HepG2 (cell line): ENCODE data around the gene TMEM164. TPM values are rescaled to one million over a fixed set of nuclear protein-coding genes. Genes with fewer than 3 reads are reported as not detected.

Source experiments
- ATAC-seq: fragments of 200-7000 bp; cut with Tn5 transposase; 3 replicates; pipeline ENCODE4 v1.9.1; 2020; ENCODE audit warnings: mild to moderate bottlenecking, moderate library complexity
- BruUV-seq: library from RNA; stranded (reverse); fragments of 400-500 nt; replicated peaks from 2 replicates; lab custom pipeline; 2021; lab: Mats Ljungman, UMichigan
- CTCF ChIA-PET: fragments of 300-600 bp; formaldehyde crosslinking; extraction: SDS; loops from one replicate; lab custom pipeline; 2021; ENCODE audit warnings: low total read pairs, inconsistent platforms, low intra/inter-chr PET ratio; lab: Yijun Ruan, JAX
- POLR2A ChIA-PET: fragments of 350-600 bp; sonication (Branson Sonifier 250); formaldehyde crosslinking; loops from one replicate; lab custom pipeline; 2020; ENCODE audit warnings: antibody characterized with exemption, inconsistent platforms; lab: Yijun Ruan, JAX
- DNase-seq: peaks from one replicate; pipeline ENCODE4 v3.0.0-alpha.2; 2015; ENCODE audit warnings: low spot score
- FAIRE-seq: peaks from 3 replicates; lab custom pipeline; 2011; peaks lifted over from hg19 to GRCh38; lab: Jason Lieb, UNC
- H2AFZ ChIP-seq: one replicate; pipeline ENCODE4 v1.6.1; 2011; ENCODE audit warnings: low read length, inconsistent platforms
- H3K27ac ChIP-seq: fragments of 300-600 bp; 3 replicates; pipeline ENCODE4 v1.8.0; 2011; ENCODE audit warnings: mixed run types, mild to moderate bottlenecking, mixed read lengths, low read length, inconsistent platforms; ENCODE audit not compliant: insufficient read depth; ENCODE audit errors: extremely low read length
- H3K27me3 ChIP-seq, 2 experiments: fragments of 200-600 bp in 1 of 2; 2 replicates in 1 of 2; 3 replicates in 1 of 2; pipeline versions ENCODE4 v1.6.0 to v1.8.0; 2011; ENCODE audit warnings: low read length in 2 of 2, mild to moderate bottlenecking in 2 of 2, moderate library complexity in 2 of 2, inconsistent platforms in 1 of 2; ENCODE audit not compliant: insufficient read depth in 2 of 2, control insufficient read depth in 1 of 2
- H3K36me3 ChIP-seq, 2 experiments: fragments of 200-600 bp in 1 of 2; replicated peaks in 1 of 2; 2 replicates in 1 of 2; 3 replicates in 1 of 2; pipeline versions ENCODE4 v1.5.1 to v1.8.0; 2011; ENCODE audit warnings: low read length in 2 of 2, inconsistent platforms in 1 of 2; ENCODE audit not compliant: insufficient read depth in 2 of 2, control insufficient read depth in 1 of 2
- H3K4me1 ChIP-seq: 2 replicates; pipeline ENCODE4 v1.5.1; 2012; ENCODE audit warnings: low read length, inconsistent platforms; ENCODE audit not compliant: insufficient read depth
- H3K4me2 ChIP-seq: 2 replicates; pipeline ENCODE4 v1.6.0; 2011; ENCODE audit warnings: low read depth, low read length, inconsistent platforms
- H3K4me3 ChIP-seq, 3 experiments: fragments of 200-600 bp in 1 of 3; sonication (generic), shearing (Covaris generic) in 1 of 3; replicated peaks in 1 of 3; 2 replicates each; pipeline ENCODE4 v1.5.1; 2011 to 2016; ENCODE audit warnings: low read length in 3 of 3, inconsistent platforms in 2 of 3, low read depth in 2 of 3, mild to moderate bottlenecking in 2 of 3, control low read depth in 1 of 3, mixed read lengths in 1 of 3; ENCODE audit not compliant: insufficient read depth in 1 of 3
- H3K79me2 ChIP-seq: one replicate; pipeline ENCODE4 v1.6.1; 2011; ENCODE audit warnings: low read length, inconsistent platforms; ENCODE audit not compliant: insufficient read depth
- H3K9ac ChIP-seq: 2 replicates; pipeline ENCODE4 v1.6.0; 2011; ENCODE audit warnings: mild to moderate bottlenecking, low read depth, low read length, inconsistent platforms; ENCODE audit not compliant: insufficient read depth
- H3K9me3 ChIP-seq: 2 replicates; pipeline ENCODE4 v1.5.1; 2012; ENCODE audit warnings: mild to moderate bottlenecking, low read length
- H4K20me1 ChIP-seq: 2 replicates; pipeline ENCODE4 v1.6.0; 2011; ENCODE audit warnings: inconsistent platforms, mild to moderate bottlenecking, low read length, moderate library complexity; ENCODE audit not compliant: insufficient read depth
- AFF4 ChIP-seq: sonication (generic); formaldehyde crosslinking; IDR thresholded peaks from 2 replicates; pipeline ENCODE4 v1.4.0; 2020; ENCODE audit warnings: missing genetic modification reagents
- CHD2 ChIP-seq: IDR thresholded peaks from 2 replicates; pipeline ENCODE4 v1.6.1; 2011; ENCODE audit warnings: low read depth, low read length, improper control_type of control experiment
- CREB3 ChIP-seq: sonication (generic); formaldehyde crosslinking; IDR thresholded peaks from 2 replicates; pipeline ENCODE4 v1.5.0; 2020; ENCODE audit warnings: missing genetic modification reagents
- ISL2 ChIP-seq: sonication (generic); formaldehyde crosslinking; IDR thresholded peaks from 2 replicates; pipeline ENCODE4 v1.5.0; 2020; ENCODE audit warnings: missing genetic modification reagents
- KDM1A ChIP-seq: IDR thresholded peaks from 2 replicates; pipeline ENCODE4 v1.6.1; 2016; ENCODE audit warnings: missing compliant biosample characterization
- RCOR2 ChIP-seq: IDR thresholded peaks from 2 replicates; pipeline ENCODE4 v1.6.1; 2016; ENCODE audit warnings: missing biosample characterization, missing genetic modification reagents
- SRY ChIP-seq: sonication (generic); formaldehyde crosslinking; IDR thresholded peaks from 2 replicates; pipeline ENCODE4 v1.8.0; 2022; ENCODE audit warnings: mild to moderate bottlenecking, missing genetic modification reagents
- TEAD3 ChIP-seq: optimal IDR thresholded peaks from 2 replicates; pipeline ENCODE3; 2016; ENCODE audit warnings: borderline replicate concordance
- ZBTB20 ChIP-seq: sonication (generic); formaldehyde crosslinking; IDR thresholded peaks from 2 replicates; pipeline ENCODE4 v1.8.1; 2023; ENCODE audit warnings: missing genetic modification reagents, low read depth, mild to moderate bottlenecking, borderline replicate concordance
- ZNF10 ChIP-seq: sonication (generic); formaldehyde crosslinking; IDR thresholded peaks from 2 replicates; pipeline ENCODE4 v1.4.0; 2020; ENCODE audit warnings: mild to moderate bottlenecking, low read depth, missing genetic modification reagents, borderline replicate concordance
- ZNF160 ChIP-seq: sonication (generic); formaldehyde crosslinking; IDR thresholded peaks from 2 replicates; pipeline ENCODE4 v1.8.0; 2022; ENCODE audit warnings: mild to moderate bottlenecking, inconsistent platforms, missing genetic modification reagents
- ZNF484 ChIP-seq: sonication (generic); formaldehyde crosslinking; IDR thresholded peaks from 2 replicates; pipeline ENCODE4 v1.5.1; 2020; ENCODE audit warnings: mild to moderate bottlenecking, low read depth, missing genetic modification reagents, borderline replicate concordance
- ZSCAN22 ChIP-seq: sonication (generic); formaldehyde crosslinking; IDR thresholded peaks from 2 replicates; pipeline ENCODE4 v1.4.0; 2020; ENCODE audit warnings: mild to moderate bottlenecking, missing genetic modification reagents
- WGBS: methylation state at CpG from one replicate; pipeline ENCODE4 v1.1.6; 2017; ENCODE audit warnings: low lambda C conversion rate; 5-methylcytosine and 5-hydroxymethylcytosine counted together
- in situ Hi-C: cut with HindIII; loops from 2 replicates; pipeline ENCODE4 v1.10.0; 2017; ENCODE audit warnings: low pct_unique_long_range_greater_than_20kb; ENCODE audit not compliant: extremely low pct_ligation_motif_present
- intact Hi-C: fragments of 100-400 bp; cut with micrococcal nuclease; formaldehyde crosslinking; loops from one replicate; pipeline ENCODE4 v1.10.0; 2022; ENCODE audit not compliant: unreplicated experiment
- polyA plus RNA-seq, 8 experiments: library from polyadenylated mRNA; depleted of rRNA in 3 of 8; stranded (reverse) in 7 of 8; unstranded in 1 of 8; fragments of >200 nt; fragmentation: Illumina TruSeq in 4 of 8; extraction: Trizol in 4 of 8; gene quantifications; 2 replicates each; pipeline versions ENCODE4 v1.2.1 to v1.2.3, GENCODE V29; 2011 to 2016; ENCODE audit warnings: low read depth in 4 of 8, missing spikeins in 1 of 8, mixed read lengths in 1 of 8; ENCODE audit not compliant: insufficient read depth in 1 of 8
- total RNA-seq, 5 experiments: library from RNA; depleted of rRNA; stranded (reverse); fragments of >200 nt; fragmentation: Illumina TruSeq; extraction: Trizol; gene quantifications; 2 replicates each; pipeline ENCODE4 v1.2.3, GENCODE V29; 2016; ENCODE audit warnings: low read depth in 1 of 5
- TF ChIP-seq, protein P1 (sequence below): IDR thresholded peaks from 2 replicates; pipeline ENCODE4 v1.6.1; 2016; ENCODE audit warnings: mild to moderate bottlenecking

The TMEM164 gene
- total and polyA plus RNA-seq, 2 of the 13 experiments (the other 11 are each of a cell fraction or from before 2014, with no cell fraction given), result 5.8 to 13.2 TPM

GRCh38 chrX:110180176-110180927 is 177.4 kb downstream of the TMEM164 start:
- Histone ChIP-seq H3K27ac (no peak overlapping the region), H3K4me1 (no peaks in the 10 kb centered on the region)
- ATAC-seq, result no peak

DNA sequence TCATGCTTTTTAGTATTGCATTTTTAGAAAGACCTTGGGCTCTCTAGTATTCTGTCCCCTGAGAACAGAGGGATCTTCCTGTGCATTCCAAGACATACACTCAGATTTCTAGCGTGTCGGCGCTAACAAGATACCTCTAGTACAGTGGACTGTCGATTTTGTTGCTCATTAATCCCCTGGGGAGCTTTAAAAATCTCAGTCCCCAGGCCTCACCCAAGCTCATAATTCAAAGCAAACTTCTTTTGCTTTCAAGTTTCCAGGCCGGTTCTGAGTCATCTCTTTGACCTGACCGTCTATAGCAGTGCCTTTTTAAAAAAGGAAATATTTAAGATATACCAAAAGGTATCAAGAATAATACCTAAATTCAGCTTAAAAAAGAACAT is 178.0 kb downstream of the TMEM164 start:
- ChIA-PET CTCF (no interaction called here), POLR2A (no interaction called here)
- DNase-seq (no peak), ATAC-seq (no peak), FAIRE-seq (no peak)
- H3K4me1 ChIP-seq, result no peaks in the 10 kb centered on the region
- no peaks in the 10 kb centered on the region for H3K27me3 ChIP-seq
- no peaks in the 10 kb centered on the region for H3K36me3 ChIP-seq
- no peak overlapping the region for H3K4me3 ChIP-seq
- H3K79me2 ChIP-seq, result no peaks in the 10 kb centered on the region
- no peaks in the 10 kb centered on the region for H4K20me1 ChIP-seq
- H3K27ac ChIP-seq, result no peak overlapping the region
- no TSS peak for BruUV-seq
- WGBS, result 78% methylated on average over 6 of the region's 6 CpGs
- no peaks in the 10 kb centered on the region for H3K9me3 ChIP-seq
- intact Hi-C loops (no loop called here), in situ Hi-C loops (no loop called here)
- H3K4me2 ChIP-seq, result no peak overlapping the region
- H3K9ac ChIP-seq, result no peak overlapping the region
- no peak overlapping the region for H2AFZ ChIP-seq
- TF ChIP-seq ZNF10 (CRISPR knock-in tag) (no peak), KDM1A (no peak), AFF4 (CRISPR knock-in tag) (no peak), TEAD3 (CRISPR knock-in tag) (no peak), SRY (CRISPR knock-in tag) (no peak), ISL2 (CRISPR knock-in tag) (no peak), RCOR2 (no peak), ZNF484 (no peak)
- TF ChIP-seq, protein P1, sequence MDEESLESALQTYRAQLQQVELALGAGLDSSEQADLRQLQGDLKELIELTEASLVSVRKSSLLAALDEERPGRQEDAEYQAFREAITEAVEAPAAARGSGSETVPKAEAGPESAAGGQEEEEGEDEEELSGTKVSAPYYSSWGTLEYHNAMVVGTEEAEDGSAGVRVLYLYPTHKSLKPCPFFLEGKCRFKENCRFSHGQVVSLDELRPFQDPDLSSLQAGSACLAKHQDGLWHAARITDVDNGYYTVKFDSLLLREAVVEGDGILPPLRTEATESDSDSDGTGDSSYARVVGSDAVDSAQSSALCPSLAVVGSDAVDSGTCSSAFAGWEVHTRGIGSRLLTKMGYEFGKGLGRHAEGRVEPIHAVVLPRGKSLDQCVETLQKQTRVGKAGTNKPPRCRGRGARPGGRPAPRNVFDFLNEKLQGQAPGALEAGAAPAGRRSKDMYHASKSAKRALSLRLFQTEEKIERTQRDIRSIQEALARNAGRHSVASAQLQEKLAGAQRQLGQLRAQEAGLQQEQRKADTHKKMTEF, result no peak

More at GRCh38 chrX:110180176-110180927, 177.4 kb downstream of the TMEM164 start:
- Histone ChIP-seq H3K9me3 (no peaks in the 10 kb centered on the region), H3K4me3 (no peak overlapping the region), H3K4me2 (no peak overlapping the region), H2AFZ (no peak overlapping the region), H4K20me1 (no peaks in the 10 kb centered on the region), H3K9ac (no peak overlapping the region), H3K79me2 (no peaks in the 10 kb centered on the region), H3K27me3 (no peaks in the 10 kb centered on the region), H3K36me3 (no peaks in the 10 kb centered on the region)
- FAIRE-seq, result no peak
- no peak for DNase-seq
- ChIA-PET CTCF (no interaction called here), POLR2A (no interaction called here)
- whole genome bisulfite sequencing, result no CpG with 5 or more reads among the region's 5 CpGs
- TF ChIP-seq ZBTB20 (CRISPR knock-in tag), result no peak
- TF ChIP-seq ZNF160, result no peak
- TF ChIP-seq CREB3 (CRISPR knock-in tag), result no peak
- no peak for TF ChIP-seq CHD2
- TF ChIP-seq ZSCAN22, result no peak
- in situ Hi-C loops (no loop called here), intact Hi-C loops (no loop called here)
- BruUV-seq, result no TSS peak
